GM23338 (cell line): Measurements from ENCODE around the gene PDE10A. TPM values are rescaled to one million over a fixed set of nuclear protein-coding genes. Genes with fewer than 3 reads are reported as not detected.

Experiments
- ATAC-seq: fragments of 200-7000 bp; cut with Tn5 transposase; 3 replicates; pipeline ENCODE4 v1.9.1; 2020
- DNase-seq: peaks from one replicate; pipeline ENCODE4 v3.0.0-alpha.2; 2015; ENCODE audit warnings: low spot score
- H2AFZ ChIP-seq: fragments of 200-600 bp; sonication (generic); 2 replicates; pipeline ENCODE4 v1.8.0; 2016; ENCODE audit warnings: antibody characterized with exemption, mild to moderate bottlenecking, moderate library complexity
- H3F3A ChIP-seq: fragments of 200-600 bp; sonication (generic); replicated peaks from 2 replicates; pipeline ENCODE4 v1.8.0; 2017; ENCODE audit warnings: antibody characterized with exemption, mixed run types, low read depth
- H3K27ac ChIP-seq: fragments of 200-600 bp; sonication (generic); 2 replicates; pipeline ENCODE4 v1.6.1; 2016; ENCODE audit warnings: low read depth
- H3K27me3 ChIP-seq: fragments of 200-600 bp; sonication (generic); 2 replicates; pipeline ENCODE4 v1.8.0; 2016; ENCODE audit warnings: mild to moderate bottlenecking, mixed run types, moderate library complexity; ENCODE audit not compliant: insufficient read depth
- H3K36me3 ChIP-seq: fragments of 200-600 bp; sonication (generic); 2 replicates; pipeline ENCODE4 v1.8.0; 2016; ENCODE audit warnings: mild to moderate bottlenecking; ENCODE audit not compliant: insufficient read depth
- H3K4me1 ChIP-seq: fragments of 200-600 bp; sonication (generic); 2 replicates; pipeline ENCODE4 v1.8.0; 2016; ENCODE audit warnings: mild to moderate bottlenecking, moderate library complexity; ENCODE audit not compliant: insufficient read depth
- H3K4me2 ChIP-seq: fragments of 200-600 bp; sonication (generic); 2 replicates; pipeline ENCODE4 v1.7.1; 2017; ENCODE audit warnings: mixed run types
- H3K4me3 ChIP-seq: fragments of 200-600 bp; sonication (generic); 2 replicates; pipeline ENCODE4 v1.6.1; 2016; ENCODE audit warnings: mixed run types
- H3K79me2 ChIP-seq: fragments of 200-600 bp; sonication (generic); replicated peaks from 2 replicates; pipeline ENCODE4 v1.8.0; 2017; ENCODE audit warnings: mild to moderate bottlenecking; ENCODE audit not compliant: insufficient read depth
- H3K9me2 ChIP-seq: fragments of 200-600 bp; sonication (generic); 2 replicates; pipeline ENCODE4 v1.8.0; 2017; ENCODE audit not compliant: insufficient read depth
- H4K20me1 ChIP-seq: fragments of 200-600 bp; sonication (generic); replicated peaks from 2 replicates; pipeline ENCODE4 v1.8.0; 2017; ENCODE audit warnings: mild to moderate bottlenecking; ENCODE audit not compliant: insufficient read depth
- H3K27ac Mint-ChIP-seq: 2 replicates; pipeline ENCODE4 v1.8.0; 2020; ENCODE audit warnings: inconsistent platforms, mild to moderate bottlenecking, moderate library complexity, mixed read lengths
- H3K27me3 Mint-ChIP-seq: 3 replicates; pipeline ENCODE4 v1.8.0; 2022; ENCODE audit warnings: low read depth, mild to moderate bottlenecking, moderate library complexity, mixed read lengths, inconsistent platforms; ENCODE audit not compliant: insufficient read depth, poor library complexity
- H3K36me3 Mint-ChIP-seq: 3 replicates; pipeline ENCODE4 v1.8.0; 2021; ENCODE audit warnings: low read depth, mild to moderate bottlenecking, inconsistent platforms, moderate library complexity, mixed read lengths
- H3K4me1 Mint-ChIP-seq: 3 replicates; pipeline ENCODE4 v1.8.0; 2020; ENCODE audit warnings: mild to moderate bottlenecking, inconsistent platforms, mixed read lengths
- H3K4me3 Mint-ChIP-seq: 3 replicates; pipeline ENCODE4 v1.8.0; 2021; ENCODE audit warnings: moderate library complexity, mild to moderate bottlenecking, inconsistent platforms, mixed read lengths
- H3K9me3 Mint-ChIP-seq: 3 replicates; pipeline ENCODE4 v1.8.0; 2020; ENCODE audit warnings: moderate library complexity, mild to moderate bottlenecking, inconsistent platforms, mixed read lengths
- CREB1 ChIP-seq: fragments of 250-450 bp; sonication (Bioruptor Pico); IDR thresholded peaks from 2 replicates; pipeline ENCODE4 v1.5.0; 2020; ENCODE audit warnings: low read depth, mild to moderate bottlenecking, moderate library complexity
- ETS1 ChIP-seq: IDR thresholded peaks from 2 replicates; pipeline ENCODE4 v1.6.1; 2016; ENCODE audit warnings: antibody characterized with exemption
- EZH2phosphoT487 ChIP-seq: fragments of 200-600 bp; sonication (generic); IDR thresholded peaks from one replicate; pipeline ENCODE4 v1.8.1; 2018; ENCODE audit warnings: antibody characterized with exemption; ENCODE audit not compliant: unreplicated experiment
- JUNB ChIP-seq: IDR thresholded peaks from one replicate; pipeline ENCODE4 v1.6.1; 2016; ENCODE audit warnings: antibody characterized with exemption; ENCODE audit not compliant: unreplicated experiment
- NANOG ChIP-seq: IDR thresholded peaks from 2 replicates; pipeline ENCODE4 v1.6.1; 2016; ENCODE audit warnings: antibody characterized with exemption, borderline replicate concordance
- POLR2AphosphoS5 ChIP-seq: IDR thresholded peaks from 2 replicates; pipeline ENCODE4 v1.6.1; 2016; ENCODE audit warnings: antibody characterized with exemption, low read depth
- REST ChIP-seq: IDR thresholded peaks from one replicate; pipeline ENCODE4 v1.6.1; 2018; ENCODE audit warnings: antibody characterized with exemption; ENCODE audit not compliant: unreplicated experiment
- ZNF114 ChIP-seq: fragments of 250-450 bp; sonication (Bioruptor Pico); IDR thresholded peaks from 2 replicates; pipeline ENCODE4 v1.5.0; 2020; ENCODE audit warnings: mild to moderate bottlenecking, moderate library complexity
- polyA plus RNA-seq: library from polyadenylated mRNA; unstranded; fragments of >200 nt; fragmentation: Nextera tagmentation; extraction: Ambion mirVana; gene quantifications from 2 replicates; pipeline ENCODE4 v1.2.1, GENCODE V29; 2016
- total RNA-seq: library from RNA; depleted of rRNA; stranded (reverse); fragments of >200 nt; shearing (Covaris generic); gene quantifications from 2 replicates; pipeline ENCODE4 v1.2.3, GENCODE V29; 2014
- TF ChIP-seq, protein P1 (sequence below): fragments of 250-450 bp; sonication (Bioruptor Pico); IDR thresholded peaks from 2 replicates; pipeline ENCODE4 v1.5.0; 2020; ENCODE audit warnings: mild to moderate bottlenecking, moderate library complexity

Gene PDE10A
- total and polyA plus RNA-seq, 2 experiments from 2014 or later = 0.50 to 3.9 TPM

- TF ChIP-seq ZNF114 (CRISPR knock-in tag) (no peak), ETS1 (no peak), EZH2phosphoT487 (no peak), CREB1 (CRISPR knock-in tag) (no peak), REST (no peak), POLR2AphosphoS5 (no peak)
These were observed 236.1 kb downstream of the PDE10A start (continued) for GRCh38 chr6:165426892-165427291.

DNA sequence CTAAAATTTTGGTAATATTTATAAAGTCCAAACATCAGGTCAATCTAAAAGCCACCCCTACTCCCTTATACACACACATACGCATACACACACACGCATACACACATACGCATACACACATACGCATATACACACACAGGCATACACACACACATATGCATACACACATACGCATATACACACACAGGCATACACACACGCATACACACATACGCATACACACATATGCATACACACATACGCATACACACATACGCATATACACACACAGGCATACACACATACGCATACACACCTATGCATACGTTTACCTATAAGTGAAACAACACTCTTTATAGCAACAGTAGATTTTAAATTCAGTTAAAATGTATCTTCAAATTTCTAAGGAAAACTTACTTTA is 240.8 kb downstream of the PDE10A start:
- Mint-ChIP-seq H3K27ac (no peak overlapping the region), H3K36me3 (no peaks in the 10 kb centered on the region), H3K9me3 (no peaks in the 10 kb centered on the region), H3K4me3 (no peak overlapping the region), H3K27me3 (no peaks in the 10 kb centered on the region), H3K4me1 (no peaks in the 10 kb centered on the region)
- Histone ChIP-seq H3K79me2 (no peaks in the 10 kb centered on the region), H3F3A (no peaks in the 10 kb centered on the region), H3K4me2 (no peak overlapping the region), H3K27me3 (no peaks in the 10 kb centered on the region), H3K36me3 (no peaks in the 10 kb centered on the region), H4K20me1 (no peaks in the 10 kb centered on the region), H3K4me3 (no peak overlapping the region), H2AFZ (no peak overlapping the region), H3K27ac (no peak overlapping the region), H3K4me1 (no peaks in the 10 kb centered on the region), H3K9me2 (no peaks in the 10 kb centered on the region)
- ATAC-seq (no peak), DNase-seq (no peak)
- TF ChIP-seq NANOG = no peak
- TF ChIP-seq, protein P1, sequence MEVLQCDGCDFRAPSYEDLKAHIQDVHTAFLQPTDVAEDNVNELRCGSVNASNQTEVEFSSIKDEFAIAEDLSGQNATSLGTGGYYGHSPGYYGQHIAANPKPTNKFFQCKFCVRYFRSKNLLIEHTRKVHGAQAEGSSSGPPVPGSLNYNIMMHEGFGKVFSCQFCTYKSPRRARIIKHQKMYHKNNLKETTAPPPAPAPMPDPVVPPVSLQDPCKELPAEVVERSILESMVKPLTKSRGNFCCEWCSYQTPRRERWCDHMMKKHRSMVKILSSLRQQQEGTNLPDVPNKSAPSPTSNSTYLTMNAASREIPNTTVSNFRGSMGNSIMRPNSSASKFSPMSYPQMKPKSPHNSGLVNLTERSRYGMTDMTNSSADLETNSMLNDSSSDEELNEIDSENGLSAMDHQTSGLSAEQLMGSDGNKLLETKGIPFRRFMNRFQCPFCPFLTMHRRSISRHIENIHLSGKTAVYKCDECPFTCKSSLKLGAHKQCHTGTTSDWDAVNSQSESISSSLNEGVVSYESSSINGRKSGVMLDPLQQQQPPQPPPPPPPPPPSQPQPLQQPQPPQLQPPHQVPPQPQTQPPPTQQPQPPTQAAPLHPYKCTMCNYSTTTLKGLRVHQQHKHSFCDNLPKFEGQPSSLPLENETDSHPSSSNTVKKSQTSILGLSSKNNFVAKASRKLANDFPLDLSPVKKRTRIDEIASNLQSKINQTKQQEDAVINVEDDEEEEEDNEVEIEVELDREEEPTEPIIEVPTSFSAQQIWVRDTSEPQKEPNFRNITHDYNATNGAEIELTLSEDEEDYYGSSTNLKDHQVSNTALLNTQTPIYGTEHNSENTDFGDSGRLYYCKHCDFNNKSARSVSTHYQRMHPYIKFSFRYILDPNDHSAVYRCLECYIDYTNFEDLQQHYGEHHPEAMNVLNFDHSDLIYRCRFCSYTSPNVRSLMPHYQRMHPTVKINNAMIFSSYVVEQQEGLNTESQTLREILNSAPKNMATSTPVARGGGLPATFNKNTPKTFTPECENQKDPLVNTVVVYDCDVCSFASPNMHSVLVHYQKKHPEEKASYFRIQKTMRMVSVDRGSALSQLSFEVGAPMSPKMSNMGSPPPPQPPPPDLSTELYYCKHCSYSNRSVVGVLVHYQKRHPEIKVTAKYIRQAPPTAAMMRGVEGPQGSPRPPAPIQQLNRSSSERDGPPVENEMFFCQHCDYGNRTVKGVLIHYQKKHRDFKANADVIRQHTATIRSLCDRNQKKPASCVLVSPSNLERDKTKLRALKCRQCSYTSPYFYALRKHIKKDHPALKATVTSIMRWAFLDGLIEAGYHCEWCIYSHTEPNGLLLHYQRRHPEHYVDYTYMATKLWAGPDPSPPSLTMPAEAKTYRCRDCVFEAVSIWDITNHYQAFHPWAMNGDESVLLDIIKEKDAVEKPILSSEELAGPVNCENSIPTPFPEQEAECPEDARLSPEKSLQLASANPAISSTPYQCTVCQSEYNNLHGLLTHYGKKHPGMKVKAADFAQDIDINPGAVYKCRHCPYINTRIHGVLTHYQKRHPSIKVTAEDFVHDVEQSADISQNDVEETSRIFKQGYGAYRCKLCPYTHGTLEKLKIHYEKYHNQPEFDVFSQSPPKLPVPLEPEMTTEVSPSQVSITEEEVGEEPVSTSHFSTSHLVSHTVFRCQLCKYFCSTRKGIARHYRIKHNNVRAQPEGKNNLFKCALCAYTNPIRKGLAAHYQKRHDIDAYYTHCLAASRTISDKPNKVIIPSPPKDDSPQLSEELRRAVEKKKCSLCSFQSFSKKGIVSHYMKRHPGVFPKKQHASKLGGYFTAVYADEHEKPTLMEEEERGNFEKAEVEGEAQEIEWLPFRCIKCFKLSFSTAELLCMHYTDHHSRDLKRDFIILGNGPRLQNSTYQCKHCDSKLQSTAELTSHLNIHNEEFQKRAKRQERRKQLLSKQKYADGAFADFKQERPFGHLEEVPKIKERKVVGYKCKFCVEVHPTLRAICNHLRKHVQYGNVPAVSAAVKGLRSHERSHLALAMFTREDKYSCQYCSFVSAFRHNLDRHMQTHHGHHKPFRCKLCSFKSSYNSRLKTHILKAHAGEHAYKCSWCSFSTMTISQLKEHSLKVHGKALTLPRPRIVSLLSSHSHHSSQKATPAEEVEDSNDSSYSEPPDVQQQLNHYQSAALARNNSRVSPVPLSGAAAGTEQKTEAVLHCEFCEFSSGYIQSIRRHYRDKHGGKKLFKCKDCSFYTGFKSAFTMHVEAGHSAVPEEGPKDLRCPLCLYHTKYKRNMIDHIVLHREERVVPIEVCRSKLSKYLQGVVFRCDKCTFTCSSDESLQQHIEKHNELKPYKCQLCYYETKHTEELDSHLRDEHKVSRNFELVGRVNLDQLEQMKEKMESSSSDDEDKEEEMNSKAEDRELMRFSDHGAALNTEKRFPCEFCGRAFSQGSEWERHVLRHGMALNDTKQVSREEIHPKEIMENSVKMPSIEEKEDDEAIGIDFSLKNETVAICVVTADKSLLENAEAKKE (CRISPR knock-in tag) = no peak
- TF ChIP-seq REST = no peak
- no peak for TF ChIP-seq JUNB
- no peak for TF ChIP-seq ZNF114 (CRISPR knock-in tag)
